Common myeloid progenitor, CD34-positive (primary cell): ENCODE results near the gene DYRK3.

Experiments
- CTCF ChIA-PET: fragments of 350-600 bp; sonication (Branson Sonifier 250); formaldehyde crosslinking; loops from one replicate; lab custom pipeline; 2021; ENCODE audit warnings: antibody characterized with exemption; lab: Charles Lee
- POLR2A ChIA-PET: fragments of 350-600 bp; sonication (Branson Sonifier 250); formaldehyde crosslinking; loops from one replicate; lab custom pipeline; 2021; ENCODE audit warnings: antibody characterized with exemption; lab: Charles Lee
- DNase-seq, 3 donors: peaks; one replicate each; pipeline versions ENCODE4 v3.0.0 to v3.0.0-alpha.2; 2013
- H3K27ac ChIP-seq, 2 experiments: 1 replicate in 1 of 2; 2 replicates in 1 of 2; pipeline ENCODE4 v1.7.0; 2013; ENCODE audit warnings: inconsistent platforms in 2 of 2, low read length in 2 of 2, mild to moderate bottlenecking in 2 of 2, low read depth in 1 of 2, moderate library complexity in 1 of 2; ENCODE audit not compliant: severe bottlenecking in 2 of 2, insufficient read depth in 1 of 2, poor library complexity in 1 of 2
- H3K27me3 ChIP-seq, 5 experiments: replicated peaks in 2 of 5; 1 replicate in 3 of 5; 2 replicates in 2 of 5; pipeline versions ENCODE4 v1.6.1 to v1.7.0; 2013; ENCODE audit warnings: low read length in 4 of 5, mild to moderate bottlenecking in 2 of 5, moderate library complexity in 2 of 5, inconsistent platforms in 1 of 5; ENCODE audit not compliant: insufficient read depth in 5 of 5, control insufficient read depth in 4 of 5
- H3K36me3 ChIP-seq, 4 experiments: 1 replicate in 2 of 4; 2 replicates in 2 of 4; pipeline versions ENCODE4 v1.6.1 to v1.7.0; 2013; ENCODE audit warnings: low read length in 3 of 4, control low read depth in 1 of 4, mild to moderate bottlenecking in 1 of 4; ENCODE audit not compliant: control insufficient read depth in 4 of 4, insufficient read depth in 4 of 4
- H3K4me1 ChIP-seq, 4 experiments: 1 replicate in 3 of 4; 2 replicates in 1 of 4; pipeline versions ENCODE4 v1.6.1 to v1.7.1; 2013; ENCODE audit warnings: low read length in 3 of 4, mild to moderate bottlenecking in 3 of 4, control low read depth in 1 of 4, inconsistent platforms in 1 of 4, moderate library complexity in 1 of 4; ENCODE audit not compliant: control insufficient read depth in 4 of 4, insufficient read depth in 4 of 4; ENCODE audit errors: control extremely low read depth in 1 of 4
- H3K4me3 ChIP-seq, 7 experiments: 1 replicate in 4 of 7; 2 replicates in 3 of 7; pipeline versions ENCODE4 v1.5.1 to v1.7.0; 2013; ENCODE audit warnings: mild to moderate bottlenecking in 7 of 7, low read length in 6 of 7, moderate library complexity in 6 of 7, inconsistent platforms in 2 of 7, low read depth in 2 of 7, control low read depth in 1 of 7; ENCODE audit not compliant: insufficient read depth in 4 of 7, control insufficient read depth in 1 of 7; ENCODE audit errors: extremely low read depth in 1 of 7
- H3K9me3 ChIP-seq, 5 experiments: 1 replicate in 4 of 5; 2 replicates in 1 of 5; pipeline versions ENCODE4 v1.6.1 to v1.7.1; 2013; ENCODE audit warnings: low read length in 4 of 5, mild to moderate bottlenecking in 2 of 5, inconsistent platforms in 1 of 5, low read depth in 1 of 5, moderate library complexity in 1 of 5; ENCODE audit not compliant: control insufficient read depth in 4 of 5, insufficient read depth in 2 of 5; ENCODE audit errors: control extremely low read depth in 1 of 5
- WGBS: methylation state at CpG from one replicate; pipeline ENCODE4 v1.1.5; 2013; ENCODE audit not compliant: insufficient coverage; 5-methylcytosine and 5-hydroxymethylcytosine counted together

Gene DYRK3

GRCh38 chr1:206658264-206658980, 23.1 kb downstream of the DYRK3 start:
- H3K9me3 ChIP-seq, result no peaks in the 10 kb centered on the region
- ChIA-PET POLR2A (interaction anchor here (0.7 to 2.5 kb wide), 2 partner anchors 23 to 119 kb away, joined by 3 to 9 read pairs; partner anchors contain the start of gene DYRK3), CTCF (interaction anchor here (0.8 to 37.3 kb wide), 9 partner anchors 4 to 169 kb away, joined by 3 to 989 read pairs (median 3); partner anchors contain the start of gene DYRK3)
- no peaks in the 10 kb centered on the region for H3K36me3 ChIP-seq
- WGBS, result 0% methylated on average over 9 of the region's 22 CpGs
- H3K27me3 ChIP-seq, result peaks cover 0 to 8% (median 0%) of the 10 kb centered on the region in 5 experiments
- peak overlapping the region in 1 of 2 experiments; percentile 33 for H3K27ac ChIP-seq
- peaks cover 11 to 51% (median 39%) of the 10 kb centered on the region in 4 experiments for H3K4me1 ChIP-seq
- peak; percentile 53 to 92 (median 89) for DNase-seq
- peak overlapping the region in 6 of 7 experiments; percentile 8 to 64 (median 53) for H3K4me3 ChIP-seq

- CTCF ChIA-PET, result interaction anchor here (0.8 to 37.3 kb wide), 6 partner anchors 3 to 170 kb away, joined by 3 to 989 read pairs (median 4); partner anchors contain the start of gene DYRK3
- H3K36me3 ChIP-seq, result no peaks in the 10 kb centered on the region
- no peak for DNase-seq
- peaks cover 13 to 53% (median 44%) of the 10 kb centered on the region in 4 experiments for H3K4me1 ChIP-seq
- WGBS, result 75% methylated on average over 6 of the region's 7 CpGs
- POLR2A ChIA-PET, result interaction anchor here (2.5 kb wide), 1 partner anchor 24 kb away, joined by 9 read pairs; the partner anchor contains the start of gene DYRK3
- H3K4me3 ChIP-seq, result peak overlapping the region in 3 of 7 experiments; percentile 53 to 64 (median 53)
- H3K27me3 ChIP-seq, result peaks cover 0 to 8% (median 0%) of the 10 kb centered on the region in 5 experiments
- H3K27ac ChIP-seq, result no peak overlapping the region
- H3K9me3 ChIP-seq, result no peaks in the 10 kb centered on the region
Observed at GRCh38 chr1:206658981-206659273, 23.6 kb downstream of the DYRK3 start.

- no peaks in the 10 kb centered on the region for H3K36me3 ChIP-seq
- peaks cover 0 to 8% (median 0%) of the 10 kb centered on the region in 5 experiments for H3K27me3 ChIP-seq
- peaks cover 20 to 60% (median 55%) of the 10 kb centered on the region in 4 experiments for H3K4me1 ChIP-seq
- DNase-seq, result no peak
- POLR2A ChIA-PET, result no interaction called here
- CTCF ChIA-PET, result interaction anchor here (1.1 to 37.3 kb wide), 4 partner anchors 2 to 46 kb away, joined by 3 to 989 read pairs (median 496); partner anchors contain the start of gene DYRK3
- H3K27ac ChIP-seq, result no peak overlapping the region
- WGBS, result 86% methylated on average over 1 of the region's 4 CpGs
- no peak overlapping the region for H3K4me3 ChIP-seq
- H3K9me3 ChIP-seq, result no peaks in the 10 kb centered on the region
Observed at GRCh38 chr1:206660136-206660535, 24.8 kb downstream of the DYRK3 start.

DNA sequence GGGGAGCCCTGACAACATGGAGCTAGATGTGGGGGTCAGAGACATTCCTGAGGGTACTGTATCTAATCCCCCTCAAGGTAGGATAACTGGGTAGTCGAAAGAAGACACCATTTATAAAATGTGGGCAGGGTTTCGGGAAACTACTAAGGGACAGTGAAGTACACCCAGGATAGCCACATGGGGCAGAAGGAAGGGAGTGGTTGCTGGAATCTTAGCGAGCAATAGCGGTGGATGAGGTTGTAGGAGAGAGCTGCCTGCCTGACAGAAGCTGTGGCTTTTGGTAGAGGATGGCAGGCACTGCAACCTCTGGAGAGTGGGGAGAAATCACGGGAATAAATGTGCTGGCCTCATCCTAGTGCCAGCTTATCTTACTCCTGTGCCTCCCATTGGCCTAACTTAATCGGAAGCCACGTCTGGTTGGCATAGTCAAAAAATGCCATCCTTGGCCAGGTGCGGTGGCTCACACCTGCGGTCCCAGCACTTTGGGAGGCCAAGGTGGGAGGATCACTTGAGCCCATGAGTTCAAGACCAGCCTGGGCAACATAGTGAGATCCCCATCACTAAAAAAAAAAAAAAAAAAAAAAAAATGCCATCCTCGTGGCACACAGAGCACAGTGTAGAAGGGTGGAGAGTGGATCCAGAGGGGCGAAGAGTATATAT, 26.0 kb downstream of the DYRK3 start:
- Histone ChIP-seq H3K27me3 (peaks cover 0 to 8% (median 0%) of the 10 kb centered on the region in 5 experiments), H3K27ac (no peak overlapping the region), H3K4me3 (no peak overlapping the region), H3K4me1 (peaks cover 21 to 57% (median 50%) of the 10 kb centered on the region in 4 experiments), H3K36me3 (no peaks in the 10 kb centered on the region), H3K9me3 (no peaks in the 10 kb centered on the region)
- 95% methylated on average over 7 of the region's 11 CpGs for WGBS
- DNase-seq, result no peak
- ChIA-PET CTCF (interaction anchor here (0.8 to 31.8 kb wide), 7 partner anchors 9 to 182 kb away, joined by 3 to 989 read pairs (median 4); partner anchors contain the start of genes DYRK3, EIF2D and MAPKAPK2), POLR2A (interaction anchor here (0.5 kb wide), 1 partner anchor 261 kb away, joined by 3 read pairs; no protein-coding TSS in a partner anchor)

GRCh38 chr1:206662396-206663092, 27.2 kb downstream of the DYRK3 start:
- Histone ChIP-seq H3K36me3 (no peaks in the 10 kb centered on the region), H3K27ac (no peak overlapping the region), H3K9me3 (no peaks in the 10 kb centered on the region), H3K4me1 (peaks cover 20 to 54% (median 48%) of the 10 kb centered on the region in 4 experiments), H3K27me3 (peaks cover 0 to 8% (median 0%) of the 10 kb centered on the region in 5 experiments), H3K4me3 (no peak overlapping the region)
- DNase-seq, result no peak
- ChIA-PET CTCF (interaction anchor here (0.9 to 31.8 kb wide), 11 partner anchors 12 to 169 kb away, joined by 3 to 989 read pairs (median 9); partner anchors contain the start of genes DYRK3, EIF2D and MAPKAPK2), POLR2A (interaction anchor here (2.0 kb wide), 1 partner anchor 27 kb away, joined by 17 read pairs; the partner anchor contains the start of gene DYRK3)
- WGBS, result 94% methylated on average over 2 of the region's 3 CpGs

- CTCF ChIA-PET, result interaction anchor here (0.8 to 31.8 kb wide), 31 partner anchors 11 to 270 kb away, joined by 3 to 989 read pairs (median 4); partner anchors contain the start of genes DYRK3, EIF2D and MAPKAPK2
- H3K9me3 ChIP-seq, result no peaks in the 10 kb centered on the region
- 46% methylated on average over 4 of the region's 5 CpGs for WGBS
- no peak overlapping the region for H3K27ac ChIP-seq
- H3K4me3 ChIP-seq, result peak overlapping the region in 5 of 7 experiments; percentile 39 to 69 (median 61)
- H3K4me1 ChIP-seq, result peaks cover 14 to 50% (median 44%) of the 10 kb centered on the region in 4 experiments
- H3K27me3 ChIP-seq, result peaks cover 0 to 8% (median 0%) of the 10 kb centered on the region in 5 experiments
- DNase-seq, result no peak
- no peaks in the 10 kb centered on the region for H3K36me3 ChIP-seq
- POLR2A ChIA-PET, result interaction anchor here (0.8 to 2.0 kb wide), 3 partner anchors 9 to 28 kb away, joined by 3 to 17 read pairs (median 3); partner anchors contain the start of gene DYRK3
Observed at GRCh38 chr1:206663362-206663761, 28.0 kb downstream of the DYRK3 start.
